ENCODE data around the gene SLC24A4.

DNA sequence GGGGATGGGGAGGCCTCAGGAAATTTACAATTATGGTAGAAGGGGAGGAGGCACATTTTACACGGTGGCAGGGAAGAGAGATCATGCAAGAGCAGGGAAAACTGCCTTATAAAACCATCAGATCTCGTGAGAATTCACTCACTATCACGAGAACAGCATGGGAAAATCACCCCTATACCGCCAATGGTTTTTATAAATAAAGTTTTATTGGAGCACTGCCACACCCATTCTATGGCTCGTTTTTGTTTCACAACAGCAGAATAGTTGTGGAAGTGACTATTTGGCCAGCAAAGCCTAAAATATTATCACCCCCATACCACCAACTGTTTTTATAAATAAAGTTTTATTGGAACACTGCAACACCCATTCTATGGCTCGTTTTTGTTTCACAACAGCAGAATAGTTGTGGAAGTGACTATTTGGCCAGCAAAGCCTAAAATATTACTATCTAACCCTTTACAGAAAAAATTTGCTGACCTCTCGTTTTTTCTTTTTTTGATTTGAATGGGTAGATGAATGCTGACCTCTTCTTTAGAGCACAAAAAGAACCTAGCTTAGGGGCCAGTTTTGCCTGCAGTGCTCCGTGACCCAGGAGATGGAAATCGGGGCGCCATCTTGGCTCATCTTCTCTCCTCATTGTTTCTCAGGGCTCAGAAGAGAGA lies 113.3 kb downstream of the SLC24A4 start:
- TF ChIP-seq EZH2phosphoT487 (conservative IDR thresholded peaks at IDR 0.05; ENCODE audit: low read length) (no peak), CTCF (IDR thresholded peaks at IDR 0.05; ENCODE audit: insufficient read depth, low read length, poor library complexity, severe bottlenecking) (no peak)
